ENCODE measurements around the gene MRPS31.

MRPS31 gene

DNA sequence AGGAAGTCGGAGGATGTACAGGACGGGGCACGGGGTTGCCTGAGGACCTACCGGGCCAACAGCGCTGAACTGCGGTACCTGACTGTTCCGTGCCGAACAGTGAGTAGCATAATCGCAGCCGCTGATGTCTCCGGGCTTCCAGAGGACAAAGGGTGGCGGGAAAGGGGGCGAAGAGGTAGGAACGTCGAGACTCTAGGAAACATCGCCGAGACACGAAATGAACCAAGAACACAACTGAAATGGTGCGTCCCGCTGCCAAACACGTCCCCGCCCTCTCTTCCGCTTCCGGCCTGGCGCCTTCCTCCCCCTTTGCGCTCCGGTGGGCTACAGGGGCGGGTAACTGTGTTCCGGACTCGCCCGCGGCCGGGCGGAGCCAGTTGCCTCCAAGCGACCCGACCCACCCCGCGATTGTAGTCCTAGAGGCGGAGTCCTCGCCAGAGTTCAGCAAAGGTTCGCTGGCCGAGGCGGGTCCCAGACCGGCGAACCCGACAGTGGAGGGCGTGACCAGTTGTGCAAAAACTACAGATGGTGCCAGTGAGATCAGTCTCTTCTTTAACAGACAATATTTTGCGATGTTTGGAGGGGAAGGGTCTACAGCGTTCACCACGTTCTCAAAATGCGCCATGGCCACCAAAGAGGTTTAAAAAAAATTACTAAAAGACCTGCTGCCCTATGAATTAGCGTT, at the start of gene MRPS31:
Gene MRPS31, minus strand, starts transcription at position 257 of the 685 bp plus-strand sequence. Its CDS starts 54 bp downstream, at position 203.
- DNase-seq: peak; percentile 99

- no peak for DNase-seq
Measured at GRCh38 chr13:40819797-40820315, 48.9 kb upstream of the MRPS31 start.

DNA sequence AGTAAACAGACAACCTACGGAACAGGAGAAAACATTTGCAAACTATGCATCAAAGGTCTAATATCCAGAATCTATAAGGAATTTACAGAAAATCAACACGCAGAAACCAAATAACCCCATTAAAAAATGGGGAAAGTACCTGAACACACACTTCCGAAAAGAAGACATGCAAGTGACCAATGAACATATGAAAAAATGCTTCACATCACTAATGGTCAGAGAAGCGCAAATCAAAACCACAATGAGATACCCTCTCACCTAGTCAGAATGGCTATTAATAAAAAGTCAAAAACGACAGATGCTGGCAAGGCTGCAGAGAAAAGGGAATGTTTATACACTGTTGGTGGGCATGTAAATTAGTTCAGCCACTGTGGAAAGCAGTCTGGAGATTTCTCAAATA, 47.9 kb upstream of the MRPS31 start:
- DNase-seq: no peak

DNA sequence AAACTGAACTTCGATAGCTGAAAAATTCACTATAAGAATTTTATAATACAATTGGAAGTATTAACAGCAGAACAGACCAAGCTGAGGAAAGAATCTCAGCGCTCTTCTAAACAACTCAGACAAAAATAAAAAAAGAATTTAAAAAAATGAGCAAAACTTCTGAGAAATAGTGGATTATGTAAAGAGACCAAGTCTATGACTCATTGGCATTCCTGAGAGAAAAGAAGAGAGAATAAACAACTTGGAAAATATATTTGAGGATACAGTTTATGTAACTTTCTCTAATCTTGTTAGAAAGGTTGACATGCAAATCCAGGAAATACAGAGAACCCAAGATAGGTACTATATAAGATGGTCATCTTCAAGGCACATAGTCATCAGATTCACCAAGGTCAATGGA, 43.8 kb upstream of the MRPS31 start:
- DNase-seq: no peak

GRCh38 chr13:40813667-40814454, 42.9 kb upstream of the MRPS31 start:
- DNase-seq: peak; percentile 79

GRCh38 chr13:40812724-40813445, 41.9 kb upstream of the MRPS31 start:
- DNase-seq: no peak

GRCh38 chr13:40812102-40812501, 41.1 kb upstream of the MRPS31 start:
- DNase-seq: no peak

GRCh38 chr13:40809471-40809870, 38.5 kb upstream of the MRPS31 start:
- no peak for DNase-seq

GRCh38 chr13:40806241-40806640, 35.3 kb upstream of the MRPS31 start:
- no peak for DNase-seq

- DNase-seq: no peak
Measured at GRCh38 chr13:40803316-40803715, 32.3 kb upstream of the MRPS31 start.

DNA sequence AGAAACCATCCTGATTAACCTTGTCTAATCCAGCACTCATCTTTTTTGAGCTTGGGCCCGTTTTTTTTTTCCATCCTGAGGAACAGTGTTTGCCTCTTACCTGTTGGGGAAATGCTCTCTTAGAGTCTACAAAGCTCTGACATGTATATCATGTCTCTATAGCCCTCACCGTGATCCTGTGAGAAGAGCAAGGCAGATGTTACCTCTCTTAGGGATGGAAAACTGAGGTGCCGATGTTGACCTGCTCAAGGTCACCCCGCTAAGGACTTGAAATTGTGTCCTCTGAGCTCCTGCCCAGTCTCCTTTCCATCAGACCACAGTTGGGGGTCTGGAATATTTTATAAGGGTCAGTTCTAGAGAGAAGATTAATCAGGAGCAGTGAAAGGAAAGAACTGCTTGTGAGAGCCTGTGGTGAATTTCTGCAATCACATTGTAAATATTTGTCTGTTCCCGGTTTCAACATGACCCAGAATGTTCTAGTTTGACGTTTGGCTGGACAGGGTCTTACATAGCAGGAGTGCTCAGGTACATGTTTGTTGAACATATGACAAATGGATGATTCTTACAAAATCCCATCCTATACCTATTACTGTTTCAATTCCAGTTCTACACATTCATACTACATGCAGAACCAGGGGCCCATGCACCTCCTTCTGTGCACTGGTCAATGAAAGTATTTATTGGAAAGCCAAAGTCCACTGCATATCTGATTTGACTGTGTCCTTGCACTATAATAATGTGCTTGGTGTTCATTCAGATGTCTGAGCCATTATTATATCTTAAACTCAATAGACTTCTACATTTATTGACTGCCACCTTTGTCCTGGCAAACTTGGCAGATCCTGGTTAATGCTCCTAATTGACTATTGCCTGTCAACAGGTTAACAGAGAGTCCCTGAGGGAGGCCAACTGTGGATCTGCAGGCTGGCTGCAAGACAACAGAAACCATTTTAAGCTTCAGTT, 30.5 kb upstream of the MRPS31 start:
- no peak for DNase-seq

DNA sequence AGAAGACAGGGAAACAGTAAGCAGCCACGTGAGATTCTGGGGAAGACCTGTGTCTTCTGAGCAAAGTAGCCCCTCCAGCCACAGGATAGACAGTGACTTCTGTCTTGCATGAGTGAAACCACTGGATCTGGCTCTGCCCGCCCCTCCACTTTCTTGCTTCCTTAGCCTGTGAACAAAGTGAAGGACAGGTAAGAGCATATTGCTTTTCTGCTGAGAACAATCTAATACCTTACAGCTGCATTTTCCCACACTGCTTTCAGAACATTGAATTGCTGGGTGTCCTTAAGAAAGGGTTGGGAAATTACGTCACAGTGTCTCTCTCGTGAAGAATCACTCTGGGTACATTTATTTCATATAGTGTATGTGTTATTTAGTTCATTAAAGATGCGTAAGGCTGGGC, 29.6 kb upstream of the MRPS31 start:
- DNase-seq: no peak

- DNase-seq: no peak
Measured at GRCh38 chr13:40799508-40799907, 28.5 kb upstream of the MRPS31 start.

- DNase-seq: peak; percentile 93
Measured at GRCh38 chr13:40798380-40798779, 27.4 kb upstream of the MRPS31 start.

GRCh38 chr13:40796649-40797048, 25.7 kb upstream of the MRPS31 start:
- DNase-seq: no peak

- no peak for DNase-seq
Measured at GRCh38 chr13:40794414-40795368, 23.7 kb upstream of the MRPS31 start.

DNA sequence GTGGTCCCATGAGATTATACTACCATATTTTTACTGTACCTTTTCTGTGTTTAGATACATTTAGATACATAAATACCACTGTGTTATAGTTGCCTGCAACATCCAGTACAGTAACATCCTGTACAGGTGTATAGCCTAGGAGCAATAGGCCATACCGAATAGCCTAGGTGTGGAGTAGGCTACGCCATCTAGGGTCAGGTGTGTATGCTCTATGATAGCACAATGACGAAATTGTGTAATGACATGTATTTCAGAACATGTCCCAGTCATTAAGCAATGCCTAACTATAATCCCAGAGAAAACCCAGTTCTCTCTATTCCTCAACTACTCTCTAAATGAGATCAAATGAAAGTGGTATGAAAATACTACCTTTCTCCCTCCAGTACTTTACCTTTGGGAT, 22.3 kb upstream of the MRPS31 start:
- no peak for DNase-seq

GRCh38 chr13:40792284-40793051, 21.5 kb upstream of the MRPS31 start:
- DNase-seq: no peak

GRCh38 chr13:40790154-40790616, 19.2 kb upstream of the MRPS31 start:
- DNase-seq: peak; percentile 31
